A673 (cell line): ENCODE data around the gene SP100. TPM values are rescaled to one million over a fixed set of nuclear protein-coding genes. Genes with fewer than 3 reads are reported as not detected.

ENCODE experiments used
- BruUV-seq: library from RNA; stranded (reverse); fragments of 400-500 nt; replicated peaks from 2 replicates; lab custom pipeline; 2021; lab: Mats Ljungman, UMichigan
- CTCF ChIA-PET: fragments of 300-600 bp; sonication (Branson Sonifier 250); formaldehyde crosslinking; loops from one replicate; lab custom pipeline; 2022; ENCODE audit warnings: antibody characterized with exemption; lab: Charles Lee
- POLR2A ChIA-PET: fragments of 300-600 bp; sonication (Branson Sonifier 250); formaldehyde crosslinking; loops from one replicate; lab custom pipeline; 2022; ENCODE audit warnings: antibody characterized with exemption; ENCODE audit not compliant: low non-redundant PET; lab: Charles Lee
- DNase-seq: peaks from one replicate; pipeline ENCODE4 v3.0.0-alpha.2; 2015; ENCODE audit warnings: low spot score
- H3K27ac ChIP-seq: fragments of 200-600 bp; sonication (generic); 2 replicates; pipeline ENCODE4 v1.5.1; 2016; ENCODE audit warnings: mixed run types, low read depth, mild to moderate bottlenecking, mixed read lengths, antibody characterized with exemption, low read length; ENCODE audit not compliant: poor library complexity, severe bottlenecking
- H3K27me3 ChIP-seq: fragments of 200-600 bp; sonication (generic); replicated peaks from 2 replicates; pipeline ENCODE4 v1.6.1; 2017; ENCODE audit warnings: mixed run types, low read depth, mild to moderate bottlenecking, mixed read lengths, antibody characterized with exemption, low read length; ENCODE audit not compliant: insufficient read depth, poor library complexity
- H3K36me3 ChIP-seq: fragments of 200-600 bp; sonication (generic); 2 replicates; pipeline ENCODE4 v1.6.1; 2016; ENCODE audit warnings: mixed run types, mild to moderate bottlenecking, mixed read lengths, antibody characterized with exemption, low read length; ENCODE audit not compliant: insufficient read depth, poor library complexity, severe bottlenecking
- H3K4me1 ChIP-seq: fragments of 200-600 bp; sonication (generic); 2 replicates; pipeline ENCODE4 v1.6.1; 2017; ENCODE audit warnings: mixed run types, mild to moderate bottlenecking, mixed read lengths, antibody characterized with exemption, low read length; ENCODE audit not compliant: insufficient read depth, poor library complexity, severe bottlenecking
- H3K4me3 ChIP-seq: fragments of 200-600 bp; sonication (generic); 2 replicates; pipeline ENCODE4 v1.5.1; 2016; ENCODE audit warnings: low read depth, mixed run types, mild to moderate bottlenecking, mixed read lengths, low read length; ENCODE audit not compliant: poor library complexity, severe bottlenecking
- H3K9me3 ChIP-seq: fragments of 200-600 bp; sonication (generic); 2 replicates; pipeline ENCODE4 v1.6.1; 2016; ENCODE audit warnings: mixed run types, low read depth, mild to moderate bottlenecking, mixed read lengths, antibody characterized with exemption, low read length; ENCODE audit not compliant: poor library complexity, severe bottlenecking
- CTCF ChIP-seq: fragments of 300-800, 200-600 bp; sonication (generic); conservative IDR thresholded peaks from 2 replicates; pipeline ENCODE4 v1.5.1; 2017; ENCODE audit warnings: low read depth, mild to moderate bottlenecking, antibody characterized with exemption, low read length, moderate library complexity, mixed read lengths
- EZH2 ChIP-seq: fragments of 200-600 bp; sonication (generic); IDR thresholded peaks from 2 replicates; pipeline ENCODE4 v1.6.1; 2017; ENCODE audit warnings: borderline replicate concordance, low read depth, mild to moderate bottlenecking, mixed read lengths, antibody characterized with exemption, low read length; ENCODE audit not compliant: poor library complexity, severe bottlenecking
- intact Hi-C: fragments of 100-400 bp; cut with micrococcal nuclease; formaldehyde crosslinking; loops from one replicate; pipeline ENCODE4 v1.10.0; 2022; ENCODE audit not compliant: unreplicated experiment
- total RNA-seq: library from RNA; stranded (reverse); gene quantifications from 2 replicates; pipeline ENCODE4 v1.2.3, GENCODE V29; 2021

SP100 gene
- total RNA-seq, 1 experiment from 2014 or later, result 2.9 TPM

GRCh38 chr2:230542751-230543150 is 126.8 kb downstream of the SP100 start:
- no TSS peak for BruUV-seq
- DNase-seq, result no peak

GRCh38 chr2:230552181-230552580 is 136.2 kb downstream of the SP100 start:
- ChIA-PET CTCF (no interaction called here), POLR2A (no interaction called here)
- H3K4me1 ChIP-seq, result no peaks in the 10 kb centered on the region
- intact Hi-C loops, result no loop called here
- H3K36me3 ChIP-seq, result no peaks in the 10 kb centered on the region
- BruUV-seq, result no TSS peak
- no peak overlapping the region for H3K4me3 ChIP-seq
- TF ChIP-seq EZH2, result no peak
- no peak for TF ChIP-seq CTCF
- no peak for DNase-seq
- H3K9me3 ChIP-seq, result no peaks in the 10 kb centered on the region
- H3K27me3 ChIP-seq, result no peaks in the 10 kb centered on the region
- H3K27ac ChIP-seq, result no peak overlapping the region

More at GRCh38 chr2:230542751-230543150, 126.8 kb downstream of the SP100 start:
- Histone ChIP-seq H3K36me3 (no peaks in the 10 kb centered on the region), H3K9me3 (no peaks in the 10 kb centered on the region), H3K27me3 (no peaks in the 10 kb centered on the region), H3K4me3 (no peak overlapping the region), H3K27ac (no peak overlapping the region), H3K4me1 (no peaks in the 10 kb centered on the region)
- ChIA-PET CTCF (no interaction called here), POLR2A (no interaction called here)
- TF ChIP-seq CTCF (no peak), EZH2 (no peak)
- intact Hi-C loops, result no loop called here

- BruUV-seq, result no TSS peak
These were observed 141.1 kb downstream of the SP100 start for GRCh38 chr2:230557065-230557464.

More at GRCh38 chr2:230557065-230557464, 141.1 kb downstream of the SP100 start:
- ChIA-PET POLR2A (no interaction called here), CTCF (no interaction called here)
- H3K27me3 ChIP-seq, result no peaks in the 10 kb centered on the region
- H3K4me3 ChIP-seq, result no peak overlapping the region
- H3K4me1 ChIP-seq, result no peaks in the 10 kb centered on the region
- no peaks in the 10 kb centered on the region for H3K9me3 ChIP-seq
- no peaks in the 10 kb centered on the region for H3K36me3 ChIP-seq
- no peak overlapping the region for H3K27ac ChIP-seq
- TF ChIP-seq CTCF (no peak), EZH2 (no peak)
- DNase-seq, result no peak
- intact Hi-C loops, result no loop called here
